NCI-H2227 (cell line): Measurements from ENCODE around the gene AMOTL1.
"Not testable (repeated sequence)": the region's sequence is repeated elsewhere in the genome, so short reads cannot be mapped to it uniquely, and the experiment has no call there.

Experiments used
- DNase-seq: peaks from one replicate; lab custom pipeline; 2025; ENCODE audit not compliant: unreplicated experiment; lab: John Stamatoyannopoulos, UW

The AMOTL1 gene

DNA sequence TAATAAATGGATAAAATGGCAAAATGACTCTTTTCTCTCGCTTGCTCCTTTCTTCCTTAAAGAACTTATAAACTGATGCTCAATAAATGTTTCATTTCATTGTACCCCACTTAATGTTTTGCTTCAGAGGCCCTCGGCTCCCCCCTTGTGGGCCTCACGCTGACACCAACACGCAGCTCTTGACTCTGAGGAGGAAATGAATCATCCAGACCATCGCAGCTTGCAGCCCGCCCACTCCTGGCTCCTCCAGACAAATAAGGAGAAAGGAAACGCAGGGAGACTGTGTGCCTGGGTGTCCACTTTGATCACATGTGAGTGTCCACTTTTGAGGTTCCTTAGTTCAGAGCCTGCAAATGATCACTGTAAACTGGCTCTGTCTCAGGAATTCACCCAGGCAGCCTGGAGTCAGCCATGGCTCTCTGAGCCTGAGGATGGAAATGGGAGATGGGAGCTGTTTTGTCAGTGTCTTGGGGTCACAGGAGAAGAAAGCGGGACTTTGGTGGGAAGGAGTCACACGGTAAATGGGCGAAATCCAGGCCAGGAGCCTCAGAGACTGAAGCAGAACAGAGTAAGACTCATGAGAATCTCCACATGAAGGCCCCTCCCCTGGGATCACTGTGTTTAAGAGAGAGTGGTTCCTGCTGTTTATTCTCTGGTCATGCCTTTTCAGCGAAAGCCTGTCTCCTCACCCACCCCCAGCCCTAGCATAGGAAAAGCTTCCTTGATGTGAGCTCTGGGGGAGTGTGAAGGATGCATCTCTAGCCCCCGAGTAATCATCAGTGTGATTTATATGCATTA lies 108.7 kb downstream of the AMOTL1 start:
- DNase-seq, result peak; percentile 27

DNA sequence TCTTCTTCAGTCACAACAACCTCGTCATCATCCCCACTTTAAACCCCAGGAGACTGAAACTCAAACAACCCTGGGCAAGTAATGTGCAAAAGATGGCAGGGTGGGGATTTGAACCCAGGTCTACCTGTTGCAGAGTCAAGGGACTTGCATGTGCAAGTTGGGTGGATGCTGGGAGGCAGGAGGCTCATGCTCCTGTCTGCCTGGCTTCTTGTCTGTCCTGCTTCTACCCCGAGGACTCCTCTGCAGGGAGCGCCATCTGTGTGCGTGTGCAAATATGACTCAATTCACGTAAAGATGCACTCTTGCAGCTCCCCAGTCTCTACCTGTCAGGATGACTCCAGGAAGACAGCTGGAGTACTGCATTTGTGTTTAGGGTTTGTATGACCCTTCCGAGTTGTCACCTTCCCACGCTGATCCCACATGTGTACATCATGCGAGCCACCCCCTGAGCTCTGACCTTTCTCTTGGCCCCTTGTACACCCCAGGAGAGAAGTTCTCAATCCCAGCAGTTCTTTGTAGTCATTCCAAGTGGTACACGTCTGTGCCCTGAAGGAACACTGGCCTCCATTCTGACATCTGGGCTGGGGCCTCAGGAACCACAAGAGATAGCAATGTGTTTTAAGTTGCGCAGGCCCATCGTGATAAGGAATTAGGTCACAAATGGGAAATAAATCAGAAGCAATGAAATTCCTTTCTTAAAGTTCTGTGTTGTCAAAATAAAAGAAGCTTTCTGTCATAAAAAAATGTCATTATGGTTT lies 109.5 kb downstream of the AMOTL1 start:
- no peak for DNase-seq

DNA sequence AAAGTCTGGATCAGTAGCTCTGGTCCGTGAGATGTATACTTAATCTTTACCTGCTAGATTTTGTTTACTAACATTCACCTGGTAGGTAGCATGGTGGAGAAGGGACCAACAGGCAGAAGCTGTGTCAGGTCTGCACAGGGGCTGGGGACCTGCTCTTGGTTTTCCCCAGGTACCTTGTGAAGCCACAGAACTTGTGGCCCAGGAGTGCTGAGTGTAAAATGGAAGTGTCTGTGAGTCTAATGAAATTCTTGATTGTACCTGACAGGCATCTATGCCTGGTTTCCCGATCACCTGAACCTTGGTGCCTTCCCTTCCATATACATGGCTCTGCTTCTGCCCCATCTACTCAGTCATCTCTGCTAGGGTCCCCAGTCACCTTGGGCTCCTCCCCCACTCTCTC lies 110.8 kb downstream of the AMOTL1 start:
- DNase-seq, result no peak

DNA sequence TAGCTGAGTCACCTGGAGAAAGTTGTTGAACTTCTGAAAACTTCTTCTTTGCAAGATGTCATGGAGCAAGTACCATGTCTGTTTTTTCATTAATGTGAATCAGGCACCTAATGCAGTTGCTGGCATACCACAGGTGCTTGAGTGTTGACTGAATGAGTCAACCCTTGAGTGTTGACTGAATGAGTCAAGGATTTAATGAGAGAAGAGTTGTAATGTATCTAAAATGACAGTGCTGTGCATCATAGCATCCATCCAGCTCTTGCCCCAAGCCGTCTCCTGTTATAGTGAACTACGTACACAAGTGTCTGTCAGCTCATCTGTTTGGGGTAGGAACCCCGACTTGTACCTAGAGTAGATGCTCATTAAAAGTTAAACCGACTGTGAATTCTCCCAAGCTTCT lies 112.1 kb downstream of the AMOTL1 start:
- no peak for DNase-seq

DNA sequence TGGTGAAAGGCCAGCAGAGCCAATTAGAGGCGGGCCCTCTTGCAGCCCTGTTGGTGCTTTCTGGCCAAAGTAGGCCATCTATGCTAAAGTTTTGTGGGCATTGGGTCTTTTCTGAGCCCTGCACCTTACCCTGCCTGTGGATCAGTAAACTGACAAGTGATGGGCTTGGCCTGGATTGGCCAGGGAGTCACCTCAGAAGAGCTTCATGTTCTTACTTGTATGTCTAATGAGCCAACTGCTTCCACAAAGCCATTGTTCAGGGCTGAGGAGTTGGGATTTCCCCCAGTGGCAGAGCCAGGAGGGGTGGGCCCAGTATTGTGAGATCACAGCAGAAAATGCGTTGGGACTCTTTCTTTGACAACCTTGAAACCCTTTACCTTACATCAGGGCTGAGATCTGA lies 114.8 kb downstream of the AMOTL1 start:
- no peak for DNase-seq

DNA sequence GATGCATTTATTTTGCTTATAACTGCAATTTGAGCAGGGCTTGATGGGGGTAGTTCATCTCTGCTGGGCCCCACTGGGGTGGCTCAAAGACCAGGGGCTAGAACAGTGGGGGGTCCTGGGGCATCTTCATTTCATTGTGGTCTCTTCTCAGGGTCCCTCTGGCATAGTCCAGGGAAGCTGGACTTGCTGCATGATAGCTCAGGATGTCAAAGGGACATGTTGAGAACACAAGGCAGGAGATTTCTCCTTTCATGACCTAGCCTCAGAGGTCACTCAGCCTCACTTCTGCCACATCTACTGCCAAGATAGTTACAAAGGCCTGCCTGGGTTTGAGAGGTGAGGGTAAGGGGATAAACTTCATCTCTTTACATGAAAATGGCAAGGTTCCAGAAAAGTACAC lies 115.7 kb downstream of the AMOTL1 start:
- DNase-seq, result no peak

DNA sequence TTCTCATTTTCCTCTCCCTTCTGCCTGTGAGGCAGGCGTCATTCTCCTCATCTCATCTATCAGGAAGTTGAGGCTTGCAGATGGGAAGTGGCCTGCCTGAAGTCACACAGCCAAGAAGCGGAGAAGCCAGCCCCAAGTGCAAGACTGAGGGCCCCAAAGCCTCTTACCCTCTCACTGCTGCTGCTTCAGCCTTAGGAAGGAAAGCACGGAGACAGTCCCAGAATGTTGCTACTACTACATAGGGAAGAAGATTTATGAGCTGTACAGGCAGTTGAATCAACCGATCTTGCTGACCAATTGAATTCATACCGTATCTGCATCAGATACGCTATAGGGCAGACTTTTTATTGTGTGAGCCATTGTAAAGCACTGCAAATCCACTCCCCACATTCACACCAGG lies 116.2 kb downstream of the AMOTL1 start:
- no peak for DNase-seq

DNA sequence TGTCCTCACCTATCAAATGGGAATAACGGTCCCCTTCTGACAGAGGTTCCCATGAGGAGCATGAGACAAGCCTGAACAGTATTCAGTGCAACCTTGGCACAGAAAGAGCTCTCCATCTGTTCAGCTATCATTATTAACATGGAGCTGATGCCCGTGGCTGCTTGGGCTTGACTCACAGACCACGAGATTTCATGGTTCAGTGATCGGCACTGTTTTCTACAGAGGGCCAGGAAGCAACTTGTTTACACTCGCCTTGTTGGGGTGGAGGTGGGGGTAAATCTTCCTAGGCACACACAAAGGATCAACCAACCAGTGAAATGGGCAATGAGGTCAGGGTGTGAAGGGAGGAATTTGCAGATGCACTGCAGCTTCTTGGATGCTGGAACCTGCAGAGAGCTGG lies 117.0 kb downstream of the AMOTL1 start:
- no peak for DNase-seq

DNA sequence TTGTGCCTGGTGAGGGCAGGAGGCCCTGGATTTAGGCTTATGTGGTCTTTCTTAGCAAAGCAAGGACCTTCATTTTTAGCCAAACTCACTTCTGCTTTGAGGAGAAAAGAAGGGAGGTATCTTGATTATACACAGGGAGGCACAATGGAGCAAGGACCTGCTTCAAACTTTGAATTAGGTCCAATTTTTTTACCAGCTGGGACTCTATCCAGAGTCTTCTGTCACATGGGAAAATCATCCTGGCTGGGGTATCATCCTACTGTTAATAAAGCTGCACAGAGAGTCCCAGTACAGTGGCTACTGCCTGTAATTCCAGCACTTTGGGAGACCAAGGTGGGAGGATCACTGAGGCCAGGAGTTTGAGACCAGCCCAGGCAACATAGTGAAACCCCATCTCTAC lies 117.4 kb downstream of the AMOTL1 start:
- no peak for DNase-seq

DNA sequence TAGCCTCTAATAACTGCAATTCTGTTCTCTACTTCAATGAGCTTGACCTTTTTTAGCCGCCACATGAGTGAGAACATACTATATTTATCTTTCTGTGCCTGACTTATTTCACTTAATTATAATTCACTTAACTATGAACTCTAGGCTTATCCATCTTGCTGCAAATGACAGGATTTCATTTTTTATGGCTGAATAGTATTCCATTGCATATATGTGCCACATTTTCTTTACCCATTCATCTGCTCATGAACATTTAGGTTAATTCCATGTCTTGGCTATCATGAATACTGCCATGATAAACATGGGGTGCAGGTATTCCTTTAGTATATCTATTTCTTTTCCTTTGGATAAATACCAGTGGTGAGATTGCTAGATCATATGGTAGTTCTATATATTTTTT lies 120.0 kb downstream of the AMOTL1 start:
- DNase-seq, result no peak

DNA sequence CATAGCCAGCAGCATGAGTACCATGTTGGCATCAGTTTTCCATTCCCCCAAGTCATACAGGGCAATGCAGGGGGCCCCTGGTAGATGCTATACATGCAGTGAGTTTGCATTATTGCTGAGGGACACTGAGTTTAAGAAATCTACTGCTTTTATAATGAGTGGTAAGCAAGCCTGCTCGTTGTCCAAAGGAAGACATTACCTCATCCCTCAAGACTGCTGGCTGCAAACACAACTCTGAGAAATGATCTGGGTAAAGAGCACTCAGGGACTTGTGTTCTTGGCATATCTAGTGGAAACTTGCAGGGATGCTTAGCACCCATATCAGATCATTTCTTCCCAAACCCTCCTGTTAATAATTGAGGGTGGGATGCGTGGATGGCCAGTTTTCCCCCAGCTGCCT lies 127.3 kb downstream of the AMOTL1 start:
- no peak for DNase-seq

DNA sequence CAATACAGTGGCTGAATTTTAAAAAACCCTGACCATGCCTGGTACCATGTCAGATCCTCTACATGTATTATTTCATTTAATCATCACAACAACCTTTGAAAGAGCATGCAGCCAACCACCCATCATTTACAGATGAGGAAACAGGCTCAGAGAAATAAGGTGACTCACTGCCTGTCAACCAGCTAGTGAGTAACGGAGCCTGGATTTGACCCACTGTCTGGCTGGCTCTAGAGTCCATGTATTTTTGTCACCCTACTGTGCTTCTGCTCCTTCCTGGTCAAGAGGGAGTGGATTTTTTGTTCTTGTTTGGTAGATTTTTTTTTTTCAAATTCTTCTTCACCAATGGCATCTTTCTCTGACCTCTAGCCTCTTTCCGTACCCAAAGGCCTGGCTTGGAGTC lies 127.8 kb downstream of the AMOTL1 start:
- no peak for DNase-seq

DNA sequence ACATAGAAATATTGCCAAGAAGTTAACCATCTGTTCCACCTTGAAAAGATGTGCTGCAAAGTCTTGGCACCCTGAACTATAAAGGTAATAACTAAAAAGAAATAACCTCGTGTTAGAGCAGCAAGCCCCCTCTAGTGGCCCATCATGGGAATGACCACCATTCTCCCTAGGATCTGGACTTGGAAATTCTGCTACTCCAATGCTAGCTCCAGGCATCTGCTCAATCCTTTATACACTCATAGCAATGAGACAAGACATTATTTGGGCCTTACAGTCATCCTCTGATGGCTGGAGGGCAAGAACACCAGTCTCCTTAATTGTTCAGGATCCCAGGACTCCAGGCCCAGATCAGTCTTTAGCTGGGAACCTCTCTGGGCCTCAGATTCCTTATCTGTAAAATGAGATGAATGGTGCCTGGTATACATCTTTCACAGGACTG lies 129.2 kb downstream of the AMOTL1 start:
- peak; percentile 38 for DNase-seq

DNA sequence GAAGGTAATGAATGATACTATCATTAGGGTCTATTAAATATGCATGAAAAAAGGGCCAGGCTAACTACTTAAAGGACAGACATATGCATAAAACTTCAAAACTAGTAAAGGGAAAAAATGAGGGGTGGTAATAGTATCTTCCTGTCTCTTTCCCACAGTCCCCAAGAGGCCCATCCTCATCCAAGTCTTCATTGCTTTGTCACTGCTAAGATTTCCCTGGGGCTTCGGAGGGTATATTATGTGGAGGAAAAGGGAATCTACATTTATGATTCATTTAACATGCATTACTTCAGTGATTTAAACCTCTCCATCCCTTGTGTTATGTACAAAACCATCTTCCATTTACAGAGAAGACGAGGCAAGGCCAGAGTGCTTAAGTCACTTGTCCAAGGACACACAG lies 139.1 kb downstream of the AMOTL1 start:
- no peak for DNase-seq

DNA sequence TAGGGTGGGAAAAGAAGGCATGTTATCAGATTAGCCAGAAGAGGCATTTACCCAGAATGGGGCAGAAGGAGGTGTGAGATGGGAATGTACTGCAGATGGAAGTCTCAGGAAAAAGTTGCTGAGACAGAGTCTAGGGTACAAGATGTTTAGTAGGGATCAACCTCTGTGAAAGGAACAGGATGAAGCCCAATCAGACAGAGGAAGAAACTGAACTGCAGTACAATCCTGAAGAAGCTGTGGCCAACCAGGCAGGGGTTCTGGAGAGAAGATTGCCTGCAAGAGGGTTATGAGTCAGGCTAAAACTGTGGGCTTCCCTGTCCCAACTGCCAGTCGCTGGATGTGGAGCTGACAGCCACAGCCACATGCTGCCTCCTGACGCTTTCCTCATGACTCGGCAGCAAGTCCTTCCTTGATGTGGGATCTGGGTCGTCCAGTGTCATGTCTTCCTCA lies 141.2 kb downstream of the AMOTL1 start:
- DNase-seq, result no peak

DNA sequence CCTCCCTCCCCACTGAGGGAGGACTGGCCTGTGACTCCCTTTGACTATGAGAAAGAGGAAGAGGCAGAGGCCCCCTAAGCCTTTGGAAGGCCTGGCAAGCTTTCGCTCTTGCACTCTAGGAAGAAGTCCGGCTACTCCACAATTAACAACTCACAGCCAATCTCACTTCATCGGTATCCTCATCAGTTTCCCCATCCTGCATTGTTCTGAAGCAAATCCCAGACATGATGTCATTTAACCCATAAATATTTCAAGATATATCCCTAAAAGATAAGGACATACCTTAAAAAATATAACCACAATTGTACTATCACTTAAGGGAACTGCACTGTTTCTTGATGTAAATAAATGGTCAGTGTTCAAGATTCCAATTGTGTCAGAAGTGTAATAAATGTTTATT lies 142.1 kb downstream of the AMOTL1 start:
- no peak for DNase-seq

DNA sequence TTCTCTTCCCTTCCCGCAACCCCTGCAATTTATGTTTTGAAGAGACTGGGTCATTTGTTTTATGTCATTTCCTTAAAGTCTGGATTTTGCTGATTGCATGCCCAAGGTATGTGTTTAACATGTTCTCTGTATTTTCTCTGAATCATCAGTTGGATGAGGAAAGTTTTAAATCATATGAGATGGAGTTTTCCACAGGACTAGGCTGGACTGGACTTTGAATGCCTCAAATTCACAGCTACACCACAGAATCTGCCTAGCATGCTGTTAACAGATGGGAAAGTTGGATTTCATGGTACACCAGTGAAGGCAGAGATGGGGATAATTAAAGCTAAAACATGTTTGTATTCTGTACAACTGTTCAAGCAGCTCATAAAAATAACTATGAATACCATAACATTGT lies 142.6 kb downstream of the AMOTL1 start:
- no peak for DNase-seq

DNA sequence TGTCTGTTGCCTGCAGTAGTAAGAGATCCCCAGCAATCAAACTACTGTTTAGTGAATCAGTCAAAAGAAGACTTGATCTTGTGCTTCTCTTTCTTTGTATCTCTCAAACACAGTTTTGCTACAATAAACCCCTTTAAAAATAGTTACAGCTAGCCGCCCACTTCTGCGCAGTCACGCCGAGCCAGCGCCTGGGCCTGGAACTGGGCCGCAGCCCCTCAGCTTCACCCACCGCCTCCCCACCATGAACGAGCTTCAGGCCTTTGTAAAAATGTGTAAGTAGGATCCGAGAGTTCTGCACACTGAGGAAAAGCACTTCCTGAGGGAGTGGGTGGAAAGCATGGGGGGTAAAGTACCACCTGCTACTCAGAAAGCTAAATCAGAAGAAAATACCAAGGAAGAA lies 144.7 kb downstream of the AMOTL1 start:
- no peak for DNase-seq

DNA sequence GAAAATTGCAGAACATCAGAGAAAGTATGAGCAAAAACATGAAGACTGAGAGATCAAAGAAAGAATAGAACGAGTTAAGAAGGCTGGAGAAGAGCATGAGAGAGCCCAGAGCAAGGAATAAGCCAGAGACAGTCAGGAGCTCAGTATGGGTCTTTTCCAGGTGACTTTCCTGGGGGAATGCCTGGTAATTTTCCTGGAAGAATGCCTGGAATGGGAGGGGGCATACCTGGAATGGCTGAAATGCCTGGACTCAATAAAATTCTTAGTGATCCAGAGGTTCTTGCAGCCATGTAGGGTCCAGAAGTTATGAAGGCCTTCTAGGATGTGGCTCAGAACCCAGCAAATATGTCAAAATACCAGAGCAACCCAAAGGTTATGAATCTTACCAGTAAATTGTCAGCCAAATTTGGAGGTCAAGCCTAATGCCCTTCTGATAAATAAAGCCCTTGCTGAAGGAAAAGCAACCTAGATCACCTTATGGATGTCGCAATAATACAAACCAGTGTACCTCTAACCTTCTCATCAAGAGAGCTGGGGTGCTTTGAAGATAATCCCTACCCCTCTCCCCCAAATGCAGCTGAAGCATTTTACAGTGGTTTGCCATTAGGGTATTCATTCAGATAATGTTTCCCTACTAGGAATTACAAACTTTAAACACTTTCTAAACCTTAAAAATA lies 145.7 kb downstream of the AMOTL1 start:
- not testable (repeated sequence) for DNase-seq

DNA sequence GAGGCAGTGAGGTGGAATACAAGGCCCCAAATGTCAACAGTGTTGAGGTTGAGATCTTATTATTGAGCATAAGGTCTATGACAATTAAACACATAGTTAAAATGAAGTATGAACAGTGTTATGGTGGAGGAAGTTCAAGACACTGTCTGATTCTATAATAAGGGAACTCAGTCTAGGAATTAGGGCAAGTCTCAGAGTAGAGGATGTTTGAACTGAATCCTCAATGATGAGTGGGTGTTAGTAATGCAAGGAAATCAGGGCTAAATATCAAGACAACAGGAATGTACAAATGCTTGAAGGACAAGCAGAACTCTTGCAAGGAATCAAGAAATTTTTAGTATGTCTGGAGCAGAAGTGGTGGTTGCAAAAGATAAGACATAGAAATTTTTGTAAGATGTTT lies 152.2 kb downstream of the AMOTL1 start:
- DNase-seq, result no peak

DNA sequence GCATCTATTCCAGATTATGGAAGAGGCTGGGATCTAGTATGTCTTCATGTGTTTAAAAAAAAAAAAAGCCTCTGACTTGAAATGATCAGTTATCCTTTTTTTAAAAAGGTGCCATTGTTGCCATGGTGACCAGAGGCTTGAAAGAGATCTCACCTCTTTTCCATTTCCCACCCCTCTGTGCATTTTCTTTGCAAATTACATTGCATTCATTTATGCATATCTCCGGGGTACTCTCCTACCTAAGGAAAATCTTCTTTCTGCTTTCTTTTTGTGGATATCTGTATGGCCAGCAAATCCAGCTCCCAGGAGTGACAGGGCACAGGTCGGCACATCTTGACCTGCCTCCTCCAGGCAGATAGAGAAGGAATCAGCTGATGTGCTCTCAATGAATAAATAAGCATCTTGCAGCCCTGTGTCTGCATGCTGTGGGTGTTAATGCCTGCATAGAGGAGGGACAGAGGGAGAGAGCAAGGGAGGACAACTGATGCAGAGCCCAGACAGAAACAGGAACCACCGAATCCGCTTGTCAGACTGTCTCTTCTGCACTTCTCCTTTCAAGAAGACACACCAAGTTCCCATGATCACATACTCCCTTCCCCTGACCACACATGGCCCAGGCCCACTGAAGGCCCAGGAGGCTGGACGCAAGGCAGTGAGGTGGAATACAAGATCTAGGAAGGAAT lies 154.3 kb downstream of the AMOTL1 start:
- DNase-seq, result no peak
